HG03521 (cell line): Measurements from ENCODE around the gene SORBS1.
A peak's percentile ranks its signal among the peaks of the same experiment; 100 is the strongest.

Experiments
- ATAC-seq: cut with Tn5 transposase; IDR thresholded peaks from one replicate; pipeline ENCODE4 v1.9.1; 2021; ENCODE audit warnings: mild to moderate bottlenecking, moderate library complexity; ENCODE audit not compliant: unreplicated experiment

The SORBS1 gene

GRCh38 chr10:95442341-95442740 lies 118.8 kb downstream of the SORBS1 start:
- no peak for ATAC-seq

- ATAC-seq, result peak; percentile 3
Observed at GRCh38 chr10:95441547-95441923, 119.6 kb downstream of the SORBS1 start.

- ATAC-seq, result peak; percentile 82
Observed at GRCh38 chr10:95440756-95441546, 120.2 kb downstream of the SORBS1 start.

- no peak for ATAC-seq
Observed at GRCh38 chr10:95440038-95440725, 121.0 kb downstream of the SORBS1 start.

- ATAC-seq, result no peak
Observed at GRCh38 chr10:95438781-95439180, 122.4 kb downstream of the SORBS1 start.

GRCh38 chr10:95437669-95438068 lies 123.5 kb downstream of the SORBS1 start:
- no peak for ATAC-seq

GRCh38 chr10:95435548-95436279 lies 125.5 kb downstream of the SORBS1 start:
- no peak for ATAC-seq

GRCh38 chr10:95434583-95434982 lies 126.6 kb downstream of the SORBS1 start:
- ATAC-seq, result no peak

- peak; percentile 50 for ATAC-seq
Observed at GRCh38 chr10:95431900-95432342, 129.2 kb downstream of the SORBS1 start.

- ATAC-seq, result peak; percentile 68
Observed at GRCh38 chr10:95430231-95430951, 130.8 kb downstream of the SORBS1 start.

GRCh38 chr10:95429639-95430038 lies 131.5 kb downstream of the SORBS1 start:
- ATAC-seq, result no peak

GRCh38 chr10:95428701-95429100 lies 132.5 kb downstream of the SORBS1 start:
- ATAC-seq, result no peak

- ATAC-seq, result no peak
Observed at GRCh38 chr10:95426482-95426881, 134.7 kb downstream of the SORBS1 start.

- ATAC-seq, result no peak
Observed at GRCh38 chr10:95425592-95426465, 135.3 kb downstream of the SORBS1 start.

- ATAC-seq, result no peak
Observed at GRCh38 chr10:95423164-95424005, 137.8 kb downstream of the SORBS1 start.

GRCh38 chr10:95422233-95422632 lies 138.9 kb downstream of the SORBS1 start:
- ATAC-seq, result no peak

- no peak for ATAC-seq
Observed at GRCh38 chr10:95421782-95422181, 139.4 kb downstream of the SORBS1 start.

GRCh38 chr10:95419399-95419798 lies 141.8 kb downstream of the SORBS1 start:
- no peak for ATAC-seq

- ATAC-seq, result no peak
Observed at GRCh38 chr10:95416973-95417372, 144.2 kb downstream of the SORBS1 start.
